ENCODE measurements around the gene INSR.

GRCh38 chr19:7101498-7102253 is 192.5 kb downstream of the INSR start:
- TF ChIP-seq ZNF366 (tag by site-specific recombination; conservative IDR thresholded peaks at IDR 0.05) (no peak), CTCF (tag by site-specific recombination; IDR thresholded peaks at IDR 0.05) (no peak), SP2 (tag by site-specific recombination; IDR thresholded peaks at IDR 0.05) (no peak), ZNF221 (tag by site-specific recombination; IDR thresholded peaks at IDR 0.05; ENCODE audit: borderline replicate concordance) (no peak), ZNF624 (tag by site-specific recombination; IDR thresholded peaks at IDR 0.05) (no peak), ZNF530 (tag by site-specific recombination; IDR thresholded peaks at IDR 0.05; ENCODE audit: low read depth) (no peak), ZBTB48 (tag by site-specific recombination; IDR thresholded peaks at IDR 0.05) (no peak), ZBTB21 (tag by site-specific recombination; IDR thresholded peaks at IDR 0.05) (no peak), MZF1 (tag by site-specific recombination; IDR thresholded peaks at IDR 0.05; ENCODE audit: borderline replicate concordance) (no peak), ZNF324 (tag by site-specific recombination; IDR thresholded peaks at IDR 0.05) (no peak), ATF2 (tag by site-specific recombination; IDR thresholded peaks at IDR 0.05; ENCODE audit: low read depth) (no peak), ZNF214 (tag by site-specific recombination; IDR thresholded peaks at IDR 0.05; ENCODE audit: borderline replicate concordance) (no peak)
